Fibroblast of lung (primary cell): ENCODE results near the gene LARGE2. TPM values are rescaled to one million over a fixed set of nuclear protein-coding genes. Genes with fewer than 3 reads are reported as not detected.

Source experiments
- DNase-seq, 2 donors: peaks; one replicate each; pipeline versions ENCODE4 v3.0.0 to v3.0.0-alpha.2; 2010; ENCODE audit warnings: low read depth in 2 of 2
- H2AFZ ChIP-seq: 2 replicates; pipeline ENCODE4 v1.5.1; 2012; ENCODE audit warnings: low read length, control low read depth, inconsistent platforms
- H3K27ac ChIP-seq: 2 replicates; pipeline ENCODE4 v1.5.1; 2011; ENCODE audit warnings: low read length, control low read depth; ENCODE audit not compliant: insufficient read depth
- H3K27me3 ChIP-seq: 2 replicates; pipeline ENCODE4 v1.5.1; 2011; ENCODE audit warnings: mild to moderate bottlenecking, low read length; ENCODE audit not compliant: control insufficient read depth, insufficient read depth
- H3K36me3 ChIP-seq: 2 replicates; pipeline ENCODE4 v1.5.1; 2011; ENCODE audit warnings: low read length; ENCODE audit not compliant: control insufficient read depth, insufficient read depth
- H3K4me1 ChIP-seq: 2 replicates; pipeline ENCODE4 v1.5.1; 2011; ENCODE audit warnings: low read length; ENCODE audit not compliant: control insufficient read depth, insufficient read depth; ENCODE audit errors: extremely low read depth
- H3K4me2 ChIP-seq: 2 replicates; pipeline ENCODE4 v1.5.1; 2011; ENCODE audit warnings: low read length, control low read depth; ENCODE audit not compliant: insufficient read depth; ENCODE audit errors: extremely low read depth
- H3K4me3 ChIP-seq, 4 experiments: fragments of 200-600 bp in 1 of 4; sonication (generic) in 1 of 4; replicated peaks in 1 of 4; 2 replicates each; pipeline ENCODE4 v1.5.1; 2011 to 2016; ENCODE audit warnings: low read length in 4 of 4, low read depth in 3 of 4, mild to moderate bottlenecking in 3 of 4, control low read depth in 2 of 4, inconsistent platforms in 1 of 4, mixed read lengths in 1 of 4; ENCODE audit not compliant: insufficient read depth in 1 of 4; ENCODE audit errors: control extremely low read depth in 1 of 4
- H3K79me2 ChIP-seq: 2 replicates; pipeline ENCODE4 v1.5.1; 2012; ENCODE audit warnings: mild to moderate bottlenecking, low read length, inconsistent platforms; ENCODE audit not compliant: control insufficient read depth, insufficient read depth
- H3K9ac ChIP-seq: 2 replicates; pipeline ENCODE4 v1.5.1; 2011; ENCODE audit warnings: mild to moderate bottlenecking, low read length, control low read depth; ENCODE audit not compliant: insufficient read depth
- H3K9me3 ChIP-seq: 2 replicates; pipeline ENCODE4 v1.5.1; 2012; ENCODE audit warnings: low read depth, low read length; ENCODE audit not compliant: control insufficient read depth, insufficient read depth
- H4K20me1 ChIP-seq: 2 replicates; pipeline ENCODE4 v1.5.1; 2011; ENCODE audit warnings: low read length; ENCODE audit not compliant: control insufficient read depth, insufficient read depth; ENCODE audit errors: extremely low read depth
- EZH2 ChIP-seq: IDR thresholded peaks from 2 replicates; pipeline ENCODE4 v1.5.1; 2012; ENCODE audit warnings: low read length, control low read depth, mild to moderate bottlenecking; ENCODE audit errors: missing control alignments
- polyA plus RNA-seq, 2 donors: library from polyadenylated mRNA; depleted of rRNA in 1 of 2; stranded (reverse) in 1 of 2; unstranded in 1 of 2; fragments of >200 nt; gene quantifications; 2 replicates each; pipeline ENCODE4 v1.2.1, GENCODE V29; 2011 to 2012; ENCODE audit warnings: missing spikeins in 1 of 2
- total RNA-seq: library from RNA; depleted of rRNA; stranded (reverse); fragments of >200 nt; gene quantifications from 2 replicates; pipeline ENCODE4 v1.2.1, GENCODE V29; 2014
- TF ChIP-seq, protein P1 (sequence below), 2 donors: IDR thresholded peaks in 1 of 2; conservative IDR thresholded peaks in 1 of 2; 1 replicate in 1 of 2; 2 replicates in 1 of 2; pipeline ENCODE4 v1.5.1; 2011 to 2012; ENCODE audit warnings: low read length in 2 of 2, control low read depth in 1 of 2, inconsistent platforms in 1 of 2, low read depth in 1 of 2, mild to moderate bottlenecking in 1 of 2

The LARGE2 gene
- total and polyA plus RNA-seq, 2 donors (not counting 1 experiment from before 2014, with no cell fraction given): not detected

DNA sequence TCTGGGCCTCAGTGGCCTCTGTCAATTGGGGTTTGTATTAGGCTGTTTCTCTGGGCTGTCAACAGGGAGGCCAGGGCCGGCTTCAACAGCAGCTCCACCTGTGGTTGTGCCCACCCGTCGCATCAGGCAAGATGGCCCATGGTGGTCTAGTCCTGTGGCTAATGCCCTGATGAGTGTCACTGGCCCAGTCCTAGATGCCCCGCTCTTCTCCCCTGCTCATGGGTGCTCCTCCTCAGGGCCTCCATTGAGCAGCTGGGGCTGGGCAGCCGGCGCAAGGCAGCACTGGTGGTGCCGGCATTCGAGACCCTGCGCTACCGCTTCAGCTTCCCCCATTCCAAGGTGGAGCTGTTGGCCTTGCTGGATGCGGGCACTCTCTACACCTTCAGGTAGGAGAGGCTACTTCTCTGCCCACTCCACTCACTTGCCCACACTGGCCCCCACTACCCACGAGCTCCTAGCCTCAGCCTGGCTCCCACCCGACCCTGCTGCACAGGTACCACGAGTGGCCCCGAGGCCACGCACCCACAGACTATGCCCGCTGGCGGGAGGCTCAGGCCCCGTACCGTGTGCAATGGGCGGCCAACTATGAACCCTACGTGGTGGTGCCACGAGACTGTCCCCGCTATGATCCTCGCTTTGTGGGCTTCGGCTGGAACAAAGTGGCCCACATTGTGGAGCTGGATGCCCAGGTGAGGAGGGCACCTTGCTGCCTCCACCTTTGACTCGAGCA lies 5.4 kb downstream of the LARGE2 start:
- no peak overlapping the region for H2AFZ ChIP-seq
- H3K4me2 ChIP-seq: no peak overlapping the region
- peaks cover 15% of the 10 kb centered on the region for H3K27me3 ChIP-seq
- no peaks in the 10 kb centered on the region for H3K79me2 ChIP-seq
- no peak overlapping the region for H3K9ac ChIP-seq
- no peak for TF ChIP-seq EZH2
- TF ChIP-seq, protein P1, sequence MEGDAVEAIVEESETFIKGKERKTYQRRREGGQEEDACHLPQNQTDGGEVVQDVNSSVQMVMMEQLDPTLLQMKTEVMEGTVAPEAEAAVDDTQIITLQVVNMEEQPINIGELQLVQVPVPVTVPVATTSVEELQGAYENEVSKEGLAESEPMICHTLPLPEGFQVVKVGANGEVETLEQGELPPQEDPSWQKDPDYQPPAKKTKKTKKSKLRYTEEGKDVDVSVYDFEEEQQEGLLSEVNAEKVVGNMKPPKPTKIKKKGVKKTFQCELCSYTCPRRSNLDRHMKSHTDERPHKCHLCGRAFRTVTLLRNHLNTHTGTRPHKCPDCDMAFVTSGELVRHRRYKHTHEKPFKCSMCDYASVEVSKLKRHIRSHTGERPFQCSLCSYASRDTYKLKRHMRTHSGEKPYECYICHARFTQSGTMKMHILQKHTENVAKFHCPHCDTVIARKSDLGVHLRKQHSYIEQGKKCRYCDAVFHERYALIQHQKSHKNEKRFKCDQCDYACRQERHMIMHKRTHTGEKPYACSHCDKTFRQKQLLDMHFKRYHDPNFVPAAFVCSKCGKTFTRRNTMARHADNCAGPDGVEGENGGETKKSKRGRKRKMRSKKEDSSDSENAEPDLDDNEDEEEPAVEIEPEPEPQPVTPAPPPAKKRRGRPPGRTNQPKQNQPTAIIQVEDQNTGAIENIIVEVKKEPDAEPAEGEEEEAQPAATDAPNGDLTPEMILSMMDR (conservative IDR thresholded peaks at IDR 0.05 in 1 of 2, IDR thresholded peaks at IDR 0.05 in 1 of 2; ENCODE audit: low read depth in 1 of 2, low read length in 2 of 2): no peak
- no peaks in the 10 kb centered on the region for H4K20me1 ChIP-seq
- H3K9me3 ChIP-seq: no peaks in the 10 kb centered on the region
- no peak overlapping the region for H3K4me3 ChIP-seq
- H3K27ac ChIP-seq: no peak overlapping the region
- no peak for DNase-seq
- H3K36me3 ChIP-seq: peaks cover 2% of the 10 kb centered on the region
- H3K4me1 ChIP-seq: no peaks in the 10 kb centered on the region

DNA sequence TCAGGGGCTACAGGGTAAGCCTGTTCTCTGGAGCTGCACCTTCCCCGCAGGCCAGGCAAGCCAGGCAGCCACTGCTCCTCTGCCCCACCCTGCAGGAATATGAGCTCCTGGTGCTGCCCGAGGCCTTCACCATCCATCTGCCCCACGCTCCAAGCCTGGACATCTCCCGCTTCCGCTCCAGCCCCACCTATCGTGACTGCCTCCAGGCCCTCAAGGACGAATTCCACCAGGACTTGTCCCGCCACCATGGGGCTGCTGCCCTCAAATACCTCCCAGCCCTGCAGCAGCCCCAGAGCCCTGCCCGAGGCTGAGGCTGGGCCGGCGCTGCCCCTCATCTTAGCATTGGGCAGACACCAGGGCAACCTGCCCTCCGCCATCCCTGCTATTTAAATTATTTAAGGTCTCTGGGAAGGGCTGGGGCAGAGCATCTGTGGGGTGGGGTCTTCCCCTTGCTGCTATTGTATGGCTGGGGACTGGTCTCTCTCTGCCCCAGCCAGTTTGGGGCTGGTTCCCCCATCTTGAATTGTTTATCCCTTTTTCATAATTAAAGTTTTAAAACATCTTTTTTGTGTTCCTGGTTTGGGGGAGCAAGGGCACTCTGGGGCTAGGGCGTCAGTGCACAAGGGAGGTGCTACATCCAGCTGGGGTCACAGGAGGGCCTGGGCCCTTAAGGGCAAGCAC lies 6.2 kb downstream of the LARGE2 start:
- Histone ChIP-seq H3K9ac (no peak overlapping the region), H3K36me3 (peaks cover 2% of the 10 kb centered on the region), H3K27me3 (peaks cover 8% of the 10 kb centered on the region), H2AFZ (no peak overlapping the region), H3K4me3 (no peak overlapping the region), H3K4me1 (no peaks in the 10 kb centered on the region), H3K4me2 (no peak overlapping the region), H3K27ac (no peak overlapping the region), H3K9me3 (no peaks in the 10 kb centered on the region), H4K20me1 (no peaks in the 10 kb centered on the region), H3K79me2 (no peaks in the 10 kb centered on the region)
- DNase-seq: no peak
- no peak for TF ChIP-seq EZH2
- TF ChIP-seq, protein P1 (conservative IDR thresholded peaks at IDR 0.05 in 1 of 2, IDR thresholded peaks at IDR 0.05 in 1 of 2; ENCODE audit: low read depth in 1 of 2, low read length in 2 of 2): no peak

GRCh38 chr11:45929486-45930030 lies 7.1 kb downstream of the LARGE2 start:
- no peak overlapping the region for H3K4me2 ChIP-seq
- H3K27ac ChIP-seq: no peak overlapping the region
- peaks cover 2% of the 10 kb centered on the region for H3K36me3 ChIP-seq
- TF ChIP-seq, protein P1 (conservative IDR thresholded peaks at IDR 0.05 in 1 of 2, IDR thresholded peaks at IDR 0.05 in 1 of 2; ENCODE audit: low read depth in 1 of 2, low read length in 2 of 2): no peak
- no peak for TF ChIP-seq EZH2
- no peak overlapping the region for H3K9ac ChIP-seq
- no peaks in the 10 kb centered on the region for H3K9me3 ChIP-seq
- no peaks in the 10 kb centered on the region for H3K4me1 ChIP-seq
- no peaks in the 10 kb centered on the region for H4K20me1 ChIP-seq
- no peak overlapping the region for H2AFZ ChIP-seq
- H3K4me3 ChIP-seq: no peak overlapping the region
- DNase-seq: no peak
- no peaks in the 10 kb centered on the region for H3K79me2 ChIP-seq
- H3K27me3 ChIP-seq: peaks cover 8% of the 10 kb centered on the region
